Nucleus accumbens (tissue), 56 donors: ENCODE data around the gene CABP2.
"Not testable (repeated sequence)": the region's sequence is repeated elsewhere in the genome, so short reads cannot be mapped to it uniquely, and the experiment has no call there.

Source experiments
- DNase-seq, 56 donors: peaks; one replicate each; lab custom pipeline; 2025; lab: John Stamatoyannopoulos, UW

The CABP2 gene

DNA sequence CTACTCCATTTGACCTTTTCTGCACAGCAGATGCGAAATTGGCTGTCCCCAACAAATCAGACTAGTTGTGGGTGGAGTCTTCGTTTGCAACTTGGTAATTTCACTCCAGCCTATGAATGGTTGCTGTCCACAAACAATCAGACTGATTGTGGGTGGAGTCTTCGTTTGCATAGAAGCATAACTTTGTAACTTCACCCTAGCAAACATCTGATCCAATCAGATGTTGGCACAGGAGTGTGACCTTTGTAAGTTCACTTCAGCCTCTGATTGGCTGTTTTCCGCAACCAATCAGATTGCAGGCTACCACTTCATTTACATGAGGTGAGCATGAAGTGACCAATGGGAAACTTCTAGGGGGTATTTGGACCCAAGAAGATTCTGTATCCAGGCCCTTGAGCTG, 16.3 kb upstream of the CABP2 start:
- DNase-seq, result no peak

DNA sequence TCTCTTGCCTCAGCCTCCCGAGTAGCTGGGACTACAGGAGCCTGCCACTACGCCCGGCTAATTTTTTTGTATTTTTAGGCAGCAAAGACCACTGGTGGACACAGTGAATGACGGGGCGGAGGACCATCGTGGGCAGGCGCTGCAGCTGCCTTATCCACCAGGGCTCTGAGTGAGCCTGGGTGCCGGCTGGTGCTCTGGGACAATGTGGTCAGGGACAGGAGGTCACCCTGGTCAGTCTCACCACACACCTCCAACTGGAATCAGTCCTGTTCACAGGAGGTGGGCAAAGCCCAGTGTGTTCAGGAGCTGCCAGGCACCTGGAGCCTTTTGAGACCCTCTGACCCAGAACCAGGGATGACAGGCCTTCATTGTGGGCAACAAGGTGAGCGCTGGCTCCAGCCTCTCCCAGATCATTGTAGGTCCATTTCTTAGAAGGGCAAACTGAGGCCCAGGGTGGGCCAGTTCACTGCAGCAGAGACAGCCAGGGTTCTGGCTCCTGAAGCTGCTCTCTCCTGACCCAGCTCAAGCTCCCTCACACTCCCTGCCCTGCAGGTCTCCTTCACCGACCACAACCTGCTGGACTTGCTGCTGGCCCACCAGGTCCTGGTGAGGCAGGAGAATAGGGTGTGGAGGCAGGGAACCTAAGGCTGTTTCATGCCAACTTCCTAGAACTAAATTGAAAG, 15.7 kb upstream of the CABP2 start:
- DNase-seq, result no peak

DNA sequence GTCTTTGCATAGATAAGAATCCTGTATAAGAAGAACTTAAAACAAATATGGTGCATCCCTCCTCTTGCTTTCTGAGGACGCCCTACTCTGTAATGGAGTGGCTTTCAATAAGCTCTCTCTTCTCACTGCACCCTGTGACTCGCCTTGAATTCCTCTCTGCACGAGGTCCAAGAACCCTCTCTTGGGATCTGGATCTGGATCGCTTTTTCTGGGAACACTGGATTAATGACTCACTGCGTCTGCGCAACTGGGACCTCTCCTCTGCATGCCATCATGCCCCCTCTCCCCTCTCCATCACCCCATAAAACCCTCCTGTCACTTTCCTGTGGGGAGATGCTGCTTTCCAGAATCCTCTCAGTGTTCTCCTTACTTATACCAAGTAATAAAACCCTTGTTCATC, 15.1 kb upstream of the CABP2 start:
- DNase-seq, result no peak

DNA sequence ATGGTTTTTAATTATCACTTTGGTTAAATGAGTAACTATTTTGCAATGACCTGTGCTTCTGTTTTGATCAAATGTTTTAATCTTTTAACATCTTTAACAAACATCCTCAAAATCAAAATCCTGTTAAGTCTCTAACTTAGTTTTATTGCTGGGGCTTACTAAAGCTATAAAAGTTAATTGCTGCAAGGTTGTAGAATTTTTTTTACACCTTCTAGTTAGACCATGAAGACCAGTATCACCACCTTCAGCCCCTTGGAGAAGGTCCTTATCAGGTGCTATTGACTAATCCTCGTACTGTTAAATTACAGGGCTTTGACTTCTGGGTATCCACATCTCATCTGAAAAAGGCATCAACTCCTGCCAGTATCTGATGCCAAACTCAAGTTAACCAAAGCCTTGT, 12.3 kb upstream of the CABP2 start:
- DNase-seq, result no peak

DNA sequence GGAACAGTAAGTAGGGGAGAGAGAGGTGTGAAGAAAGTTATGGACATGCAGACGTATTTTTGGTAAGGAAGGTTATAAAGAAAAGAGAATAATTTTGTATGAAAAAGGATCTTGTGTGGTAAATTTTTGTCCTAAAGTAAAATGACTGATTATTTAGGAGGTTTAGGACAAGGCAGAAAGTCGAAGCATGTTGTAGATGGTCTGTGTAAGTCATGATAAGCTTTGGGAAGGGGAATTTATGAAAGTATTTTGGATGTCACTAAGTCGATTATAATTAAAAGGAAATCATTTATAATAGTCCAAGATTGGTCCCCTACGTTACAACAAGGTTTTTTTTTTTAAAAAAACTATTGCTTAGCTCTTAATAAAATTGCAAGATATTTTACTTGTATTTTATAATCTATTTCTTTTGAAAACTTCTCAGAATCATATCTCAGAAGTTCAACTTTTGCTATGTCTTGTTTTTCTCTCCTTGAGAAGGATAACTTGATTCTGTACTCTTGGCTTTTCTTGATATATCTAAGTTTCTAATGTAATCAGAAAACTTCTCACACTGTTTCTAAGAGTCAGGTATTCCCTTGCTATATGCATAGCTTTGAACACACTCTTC, 10.9 kb upstream of the CABP2 start:
- DNase-seq, result no peak

DNA sequence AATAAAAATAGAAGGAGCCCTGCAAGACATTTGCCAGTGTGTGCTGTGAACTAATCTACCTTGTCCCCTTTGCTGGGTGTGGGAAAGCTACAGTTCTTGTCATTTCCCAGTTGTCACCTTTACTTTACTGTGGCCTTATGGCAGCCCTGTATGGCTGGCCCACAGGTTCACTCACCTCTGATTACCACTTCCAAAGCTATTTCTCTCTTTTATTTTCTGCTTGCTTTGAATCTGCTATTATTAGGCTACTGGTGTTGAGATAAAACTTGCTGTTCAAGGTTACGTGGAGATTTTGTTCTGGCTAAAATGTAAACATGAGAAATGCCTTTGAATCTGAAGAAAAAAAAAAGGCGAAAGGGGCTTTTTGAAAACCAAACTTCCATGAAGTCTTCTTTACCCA, 9.6 kb upstream of the CABP2 start:
- DNase-seq, result no peak

DNA sequence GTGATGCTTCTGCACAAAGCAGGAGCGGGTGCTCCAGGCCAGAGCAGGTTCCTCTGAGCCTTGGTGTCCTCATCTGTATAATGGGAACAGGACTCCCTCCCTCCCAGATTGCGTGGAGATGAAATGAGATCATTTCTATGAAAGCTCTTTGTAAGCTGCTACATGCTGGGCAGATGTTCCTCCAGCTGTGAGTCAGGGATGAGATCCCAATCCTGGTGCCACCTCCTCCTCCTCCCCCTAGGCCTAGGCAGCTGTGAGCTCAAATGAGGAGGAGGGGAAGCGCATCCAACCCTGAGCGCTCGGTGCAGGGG, 7.0 kb upstream of the CABP2 start:
- DNase-seq, result no peak

DNA sequence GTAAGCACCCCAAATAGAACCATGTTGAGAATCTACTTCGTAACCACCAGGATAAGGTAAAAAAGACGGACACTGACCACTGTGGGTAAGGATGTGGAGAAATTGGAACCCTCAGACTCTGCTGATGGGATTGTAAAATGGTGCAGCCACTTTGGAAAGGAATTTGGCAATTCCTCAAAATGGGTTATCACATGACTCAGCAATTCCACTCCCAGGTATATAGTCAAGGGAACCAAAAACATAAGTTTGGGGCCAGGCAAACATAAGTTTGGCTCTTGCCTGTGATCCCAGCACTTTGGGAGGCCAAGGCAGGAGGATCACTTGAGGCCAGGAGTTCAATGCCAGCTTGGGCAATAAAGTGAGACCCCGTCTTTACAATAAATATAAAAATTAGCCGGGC, 5.1 kb upstream of the CABP2 start:
- no peak for DNase-seq

DNA sequence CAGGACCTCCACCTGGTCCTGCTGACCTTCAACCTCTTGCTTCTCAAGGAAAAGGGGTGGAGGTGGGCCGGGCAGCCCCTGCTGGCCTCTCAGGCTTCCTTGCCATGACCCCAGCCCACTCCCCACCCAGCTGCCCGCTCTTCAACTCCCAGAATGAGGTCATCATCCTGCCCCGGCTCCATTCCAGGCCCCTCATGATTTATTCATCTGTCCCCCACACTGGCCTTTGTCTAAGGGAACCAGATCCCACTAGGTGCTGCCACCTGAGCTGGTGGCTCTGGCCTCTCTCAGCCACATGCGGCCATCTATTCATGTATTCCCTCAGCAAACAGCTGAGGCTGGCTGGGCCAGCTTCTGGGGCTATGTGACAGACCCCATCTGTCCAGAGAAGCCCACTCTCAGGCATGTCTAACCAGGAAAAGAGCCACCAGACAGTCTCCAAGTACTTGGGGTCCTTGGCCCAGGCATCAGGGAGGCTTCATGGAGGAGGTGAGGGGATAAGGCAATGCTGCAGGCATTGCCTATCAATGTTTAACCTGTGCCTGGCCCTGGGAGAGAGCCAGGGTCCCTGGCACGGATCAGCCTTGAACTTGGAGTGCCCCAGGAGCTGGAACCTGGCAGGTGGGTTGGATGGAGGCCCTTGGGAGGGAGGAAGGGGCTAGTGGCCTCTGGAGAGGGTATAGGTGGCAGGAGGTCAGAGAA, 2.2 kb upstream of the CABP2 start:
- no peak for DNase-seq

DNA sequence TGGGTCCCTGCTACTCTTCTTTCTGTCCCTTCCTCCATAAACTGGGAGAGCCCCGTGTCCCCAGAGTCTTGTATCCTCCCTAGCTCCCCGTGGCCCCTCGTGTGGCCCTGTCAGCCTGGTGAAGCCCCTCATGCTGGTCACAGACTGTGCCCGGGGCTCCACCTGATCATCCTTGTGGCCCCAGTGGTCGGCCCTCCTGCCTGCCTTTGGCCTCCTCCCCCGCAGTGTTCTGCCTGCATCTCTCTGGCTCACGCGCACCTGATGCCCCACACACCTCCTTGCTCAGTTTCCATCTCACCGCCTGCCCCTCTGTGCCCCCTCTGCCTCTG, 1.2 kb upstream of the CABP2 start:
- DNase-seq, result no peak

DNA sequence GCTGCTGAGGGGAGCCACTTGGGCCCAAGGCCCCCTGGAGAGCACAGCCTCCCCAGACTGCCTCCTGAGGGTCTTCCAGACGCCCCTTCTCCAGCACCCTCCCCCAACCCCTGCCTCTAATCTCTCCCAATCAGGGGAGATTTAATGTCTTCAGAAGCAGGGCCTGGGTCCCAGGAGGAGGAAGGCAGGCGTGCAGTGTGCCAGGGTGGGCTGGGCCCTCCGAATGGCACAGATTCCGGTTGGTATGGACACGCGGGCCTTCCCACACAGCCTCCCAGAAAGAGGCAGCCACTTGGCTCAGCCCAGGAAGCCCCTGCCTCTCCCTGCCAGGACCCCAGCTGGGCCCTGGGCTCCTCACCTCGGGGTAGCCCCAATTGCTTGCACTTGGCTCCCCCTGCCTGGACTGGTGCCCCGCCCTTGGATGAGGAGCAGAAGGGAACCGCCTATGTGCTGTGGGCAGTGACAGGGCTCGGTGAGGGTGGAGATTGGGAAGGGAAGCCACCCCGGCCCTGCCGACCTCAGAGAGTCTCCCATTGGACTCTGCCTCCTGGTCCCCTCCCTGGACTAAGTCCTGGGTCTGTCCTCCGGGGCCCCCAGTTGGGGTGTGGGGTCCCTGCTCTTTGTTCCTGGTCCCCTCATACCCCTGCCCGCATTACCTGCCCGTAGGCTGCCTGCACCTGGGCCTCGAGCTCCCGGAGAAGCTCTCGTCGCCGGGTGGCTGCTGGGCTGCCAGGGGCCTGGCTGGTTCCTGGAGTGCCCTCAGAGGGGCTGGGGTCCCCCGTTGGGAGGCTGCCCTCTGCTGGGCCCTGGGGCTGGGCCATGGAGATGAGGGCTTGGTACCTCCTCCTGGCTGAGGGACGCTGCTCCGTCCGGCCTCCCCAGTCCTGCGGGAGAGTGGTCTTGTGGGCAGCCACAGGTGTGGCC, 572 bp upstream of the CABP2 start:
- no peak for DNase-seq

DNA sequence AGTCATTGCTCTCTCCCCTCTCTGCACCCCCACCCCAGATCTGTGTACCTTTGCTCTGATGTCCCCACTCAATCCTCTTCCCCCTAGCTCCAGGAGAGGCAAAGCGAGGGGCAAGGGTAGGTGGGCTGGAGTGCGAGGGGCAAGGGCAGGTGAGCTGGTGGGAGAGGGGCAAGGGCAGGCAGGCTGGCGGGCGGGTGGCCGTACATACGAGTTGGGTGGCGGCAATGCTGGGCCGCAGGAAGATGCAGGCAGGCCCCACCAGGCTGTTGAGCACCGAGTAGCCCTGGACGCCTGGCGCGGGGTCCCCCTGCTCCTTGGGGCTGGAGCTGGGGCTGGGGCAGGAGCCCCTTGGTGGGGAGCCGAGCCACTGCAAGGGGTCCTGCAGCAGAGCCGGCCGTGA, 908 bp downstream of the CABP2 start:
- no peak for DNase-seq

DNA sequence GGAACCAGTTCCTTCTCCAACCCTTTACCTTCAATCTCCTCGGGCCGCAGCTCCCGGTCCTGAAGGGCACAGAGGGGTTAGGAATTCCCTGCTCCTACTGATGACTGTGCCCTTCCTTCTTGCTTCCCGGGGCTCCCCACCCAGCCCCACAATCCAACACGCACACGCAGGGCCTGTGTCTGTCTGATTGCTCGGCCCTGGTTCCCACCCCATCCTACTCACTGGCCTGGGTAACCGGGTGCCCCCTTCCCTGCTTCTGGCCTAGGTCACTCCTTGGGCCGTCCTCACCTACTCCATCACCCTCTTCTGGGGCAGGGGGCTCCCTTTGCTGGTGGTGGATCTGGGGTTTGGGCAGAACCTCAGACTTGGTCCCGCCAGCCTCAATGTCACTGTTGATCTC, 1.3 kb downstream of the CABP2 start:
- DNase-seq, result no peak

DNA sequence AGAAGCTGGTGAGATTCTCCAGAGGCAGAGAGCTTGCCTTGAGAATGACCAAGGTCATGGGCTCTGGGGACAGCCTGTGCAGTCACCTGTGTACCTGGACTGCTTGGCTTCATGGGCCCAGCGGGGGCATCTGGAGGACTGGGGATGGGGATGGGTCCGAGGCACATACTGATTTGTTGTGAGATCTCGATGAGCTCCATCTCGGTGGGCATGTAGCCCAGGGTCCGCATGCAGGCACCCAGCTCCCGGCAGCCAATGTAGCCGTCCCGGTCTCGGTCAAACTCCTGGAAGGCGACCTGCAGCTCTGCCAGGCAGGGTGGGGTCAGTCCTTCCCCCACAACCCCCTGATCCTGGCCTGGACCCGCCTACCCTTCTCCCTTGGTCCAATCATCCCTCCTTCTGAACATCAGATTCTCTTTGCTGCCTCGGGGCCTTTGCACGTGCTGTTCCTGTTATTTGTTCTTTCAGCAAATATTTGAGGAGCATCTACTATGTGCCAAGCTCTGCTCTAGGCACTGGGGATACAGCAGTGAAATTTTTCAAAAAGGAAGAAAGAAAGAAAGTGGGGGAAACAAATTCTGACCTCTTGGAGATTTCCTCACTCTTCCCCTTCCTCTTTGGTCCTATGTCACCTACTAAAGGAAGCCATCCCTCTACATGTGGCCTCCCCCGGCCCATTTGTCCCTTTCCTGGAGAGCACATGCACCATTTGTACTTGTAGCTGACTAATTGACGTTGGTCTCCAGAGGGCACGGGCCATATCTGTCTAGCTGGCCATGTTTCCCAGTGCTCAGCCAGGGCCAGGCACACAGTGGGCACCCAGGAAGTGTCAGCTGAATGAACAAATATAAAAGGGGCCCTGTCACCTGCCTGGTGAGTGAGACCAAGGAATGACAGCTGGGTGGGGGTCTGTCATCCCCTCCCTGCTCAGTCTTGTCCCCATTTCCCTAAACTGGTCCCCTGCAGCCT, 2.1 kb downstream of the CABP2 start:
- no peak for DNase-seq

DNA sequence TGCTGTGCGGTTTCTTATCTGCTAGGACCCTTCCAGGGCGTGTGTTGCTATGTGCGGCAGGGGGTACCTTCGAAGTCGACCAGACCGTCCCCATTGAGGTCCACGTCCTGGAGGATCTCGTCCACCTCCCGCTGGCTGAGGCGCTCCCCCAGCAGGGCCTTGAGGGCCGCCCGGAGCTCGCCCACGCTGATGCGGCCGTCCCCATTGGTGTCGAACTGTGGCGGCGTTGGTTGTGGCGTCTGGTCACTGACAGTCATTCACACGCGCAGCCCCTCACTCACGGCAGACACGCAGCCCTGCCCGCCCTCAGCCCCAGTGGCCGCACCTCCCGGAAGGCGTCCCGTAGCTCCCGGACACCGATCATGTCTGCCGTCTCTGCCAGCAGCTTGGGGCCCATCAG, 3.5 kb downstream of the CABP2 start:
- no peak for DNase-seq

DNA sequence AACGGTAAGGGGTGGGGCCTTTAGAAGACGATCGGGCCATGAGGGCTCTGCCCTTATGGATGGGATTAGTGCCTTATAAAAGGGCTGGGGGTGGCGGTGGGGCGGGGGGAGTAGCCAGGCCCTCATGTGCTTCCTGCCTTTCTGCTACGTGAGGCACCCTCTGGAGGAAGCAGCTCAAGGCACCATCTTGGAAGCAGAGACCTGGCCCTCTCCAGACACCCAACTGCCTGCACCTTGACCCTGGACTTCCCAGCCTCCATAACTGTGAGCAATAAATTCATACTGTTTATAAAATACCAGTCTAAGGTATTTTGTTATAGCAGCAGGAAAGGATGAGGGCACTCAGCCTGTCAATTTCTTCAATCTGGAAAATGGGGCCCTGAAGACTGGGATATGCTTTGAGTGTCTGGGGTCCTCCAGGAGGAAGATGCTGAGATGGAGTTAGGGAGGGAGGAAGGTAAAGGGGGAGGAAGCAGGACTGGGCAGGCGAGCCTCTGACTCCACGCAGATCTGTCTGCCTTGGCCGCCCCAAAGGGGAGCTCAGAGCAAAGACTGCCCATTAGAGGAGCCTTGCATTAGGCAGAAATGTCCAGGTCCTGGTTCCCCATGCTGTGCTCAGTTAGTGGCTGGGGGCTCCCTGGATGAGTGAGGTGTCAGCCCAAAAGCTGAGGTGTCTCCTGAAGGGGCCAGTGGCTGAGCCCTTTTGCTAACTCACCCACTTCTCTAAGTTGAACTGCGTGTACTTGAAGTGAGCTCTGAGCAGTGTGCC, 5.3 kb downstream of the CABP2 start:
- no peak for DNase-seq

DNA sequence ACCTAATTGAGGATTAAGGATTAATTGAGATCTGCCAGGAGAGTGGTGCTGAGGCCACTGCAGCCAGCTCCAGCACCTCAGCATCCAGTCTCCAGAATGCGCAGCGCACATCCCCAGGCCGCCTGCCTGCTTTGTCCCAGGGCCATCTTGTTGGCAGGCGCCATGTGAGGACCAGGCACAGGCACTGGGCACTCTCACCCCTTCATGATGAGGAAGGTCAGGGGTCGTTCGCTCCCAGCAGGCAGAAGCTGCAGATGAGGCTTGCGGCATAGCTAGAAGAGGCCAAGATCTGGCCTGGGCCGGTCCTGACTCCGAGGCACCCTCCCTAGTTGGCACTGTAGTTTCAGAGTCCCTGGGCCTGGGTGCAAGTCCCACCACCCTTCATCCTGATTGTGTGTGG, 6.4 kb downstream of the CABP2 start:
- DNase-seq, result no peak

DNA sequence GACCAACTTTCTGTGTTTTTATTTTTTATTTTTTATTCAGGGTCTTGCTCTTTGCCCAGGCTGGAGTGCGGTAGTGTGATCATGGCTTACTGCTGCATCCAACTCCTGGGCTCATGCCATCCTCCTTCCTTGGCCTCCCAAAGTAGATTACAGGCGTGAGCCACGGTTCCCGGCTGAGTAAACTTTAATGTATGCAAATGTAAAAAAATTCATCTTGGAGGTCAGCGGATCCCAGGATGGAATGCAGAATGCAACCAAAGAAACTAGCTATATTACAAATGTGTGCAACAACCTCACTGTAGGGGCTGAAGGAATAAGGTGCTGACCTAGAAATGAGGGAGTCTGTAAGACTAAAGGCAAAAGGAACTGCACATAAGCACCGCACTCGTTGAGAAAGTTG, 9.1 kb downstream of the CABP2 start:
- no peak for DNase-seq

DNA sequence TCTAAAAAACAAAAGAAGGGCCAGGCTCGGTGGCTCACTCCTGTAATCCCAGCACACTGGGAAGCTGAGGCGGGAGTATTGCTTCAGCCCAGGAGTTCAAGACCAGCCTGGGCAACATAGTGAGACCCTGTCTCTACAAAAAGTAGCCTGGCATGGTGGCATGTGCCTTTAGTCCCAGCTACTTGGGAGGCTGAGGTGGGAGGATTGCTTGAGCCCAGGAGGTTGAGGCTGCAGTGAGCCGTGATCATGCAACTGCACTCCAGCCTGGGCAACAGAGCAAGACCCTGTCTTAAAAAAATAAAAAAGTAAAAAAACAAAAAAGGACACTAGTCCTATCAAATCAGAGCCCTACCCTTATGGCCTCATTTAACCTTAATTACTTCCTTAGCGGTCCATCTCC, 11.7 kb downstream of the CABP2 start:
- DNase-seq, result not testable (repeated sequence)

DNA sequence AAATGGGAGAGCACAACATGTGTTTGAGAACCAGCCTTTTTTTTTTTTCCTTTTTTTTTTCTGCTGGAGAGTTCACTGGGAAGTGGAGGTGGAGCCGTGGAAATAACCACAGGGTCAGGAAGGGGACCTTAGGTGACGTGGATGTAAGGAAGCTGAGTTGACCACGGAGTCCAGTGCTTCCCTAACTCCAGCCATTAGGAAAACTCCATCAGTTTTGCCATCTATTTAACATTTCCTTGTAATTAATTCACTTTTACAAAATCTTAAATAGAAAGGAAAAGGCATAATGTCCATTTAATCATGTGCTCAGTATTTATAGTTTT, 13.3 kb downstream of the CABP2 start:
- no peak for DNase-seq
